K562 (cell line): Measurements from ENCODE around the gene WASL. TPM values are rescaled to one million over a fixed set of nuclear protein-coding genes. Genes with fewer than 3 reads are reported as not detected.

ENCODE experiments used
- ATAC-seq: fragments of 200-7000 bp; cut with Tn5 transposase; 3 replicates; pipeline ENCODE4 v1.9.1; 2020; ENCODE audit warnings: moderate library complexity
- BruUV-seq: library from RNA; stranded (reverse); fragments of 400-500 nt; replicated peaks from 2 replicates; lab custom pipeline; 2021; lab: Mats Ljungman, UMichigan
- CTCF ChIA-PET: fragments of 300-600 bp; formaldehyde crosslinking; extraction: SDS; loops from one replicate; lab custom pipeline; 2021; ENCODE audit warnings: low intra/inter-chr PET ratio; lab: Yijun Ruan, JAX
- POLR2A ChIA-PET: fragments of 300-600, 350-650 bp; sonication (Branson Sonifier 250); formaldehyde crosslinking; extraction: SDS; loops from one replicate; lab custom pipeline; 2021; ENCODE audit warnings: antibody characterized with exemption, inconsistent platforms; lab: Yijun Ruan, JAX
- DNase-seq, 4 experiments: peaks; one replicate each; pipeline versions ENCODE4 v3.0.0 to v3.0.0-alpha.2; 2011 to 2018; ENCODE audit warnings: low spot score in 3 of 4, mixed read lengths in 3 of 4; ENCODE audit errors: extremely low read depth in 1 of 4
- FAIRE-seq: peaks from 2 replicates; lab custom pipeline; 2011; peaks lifted over from hg19 to GRCh38; lab: Jason Lieb, UNC
- H2AFZ ChIP-seq: 2 replicates; pipeline ENCODE4 v1.6.0; 2011; ENCODE audit warnings: low read depth, low read length, control low read depth, inconsistent platforms
- H3K27ac ChIP-seq: fragments of 200-600 bp; 3 replicates; pipeline ENCODE4 v1.8.0; 2011; ENCODE audit warnings: low read depth, mild to moderate bottlenecking, control low read depth, inconsistent platforms, low read length, moderate library complexity, mixed read lengths; ENCODE audit errors: extremely low read depth
- H3K27me3 ChIP-seq, 2 experiments: fragments of 300-600 bp in 1 of 2; 2 replicates in 1 of 2; 3 replicates in 1 of 2; pipeline versions ENCODE4 v1.6.0 to v1.8.0; 2011; ENCODE audit warnings: inconsistent platforms in 2 of 2, low read length in 2 of 2, mild to moderate bottlenecking in 1 of 2, mixed read lengths in 1 of 2, moderate library complexity in 1 of 2; ENCODE audit not compliant: control insufficient read depth in 2 of 2, insufficient read depth in 2 of 2
- H3K36me3 ChIP-seq: fragments of 300-600 bp; 3 replicates; pipeline ENCODE4 v1.8.0; 2011; ENCODE audit warnings: mild to moderate bottlenecking, low read length, inconsistent platforms; ENCODE audit not compliant: control insufficient read depth, insufficient read depth
- H3K4me1 ChIP-seq, 2 experiments: fragments of 200-600 bp in 1 of 2; replicated peaks in 1 of 2; 2 replicates in 1 of 2; 3 replicates in 1 of 2; pipeline versions ENCODE4 v1.5.1 to v1.8.0; 2011; ENCODE audit warnings: inconsistent platforms in 2 of 2, low read length in 2 of 2, mild to moderate bottlenecking in 1 of 2, mixed read lengths in 1 of 2, moderate library complexity in 1 of 2; ENCODE audit not compliant: control insufficient read depth in 2 of 2, insufficient read depth in 2 of 2
- H3K4me2 ChIP-seq: 2 replicates; pipeline ENCODE4 v1.6.1; 2011; ENCODE audit warnings: low read length, control low read depth, inconsistent platforms, mixed read lengths; ENCODE audit not compliant: insufficient read depth
- H3K4me3 ChIP-seq: fragments of 200-600 bp; sonication (generic), shearing (Covaris generic); 2 replicates; pipeline ENCODE4 v1.5.1; 2016; ENCODE audit warnings: control low read depth, inconsistent platforms
- H3K79me2 ChIP-seq: fragments of 200-600 bp; 3 replicates; pipeline ENCODE4 v1.8.0; 2011; ENCODE audit warnings: low read length, inconsistent platforms; ENCODE audit not compliant: control insufficient read depth, insufficient read depth
- H3K9ac ChIP-seq, 2 experiments: 2 replicates each; pipeline versions ENCODE4 v1.6.0 to v1.6.1; 2011; ENCODE audit warnings: low read depth in 2 of 2, low read length in 2 of 2, control low read depth in 1 of 2, inconsistent platforms in 1 of 2, mild to moderate bottlenecking in 1 of 2, mixed read lengths in 1 of 2; ENCODE audit not compliant: insufficient read depth in 1 of 2
- H3K9me1 ChIP-seq: one replicate; pipeline ENCODE4 v1.6.0; 2011; ENCODE audit warnings: inconsistent platforms, mild to moderate bottlenecking, low read length, moderate library complexity; ENCODE audit not compliant: control insufficient read depth, insufficient read depth
- H3K9me3 ChIP-seq: replicated peaks from 2 replicates; pipeline ENCODE4 v1.5.1; 2011; ENCODE audit warnings: low read depth, low read length, inconsistent platforms; ENCODE audit not compliant: control insufficient read depth, insufficient read depth
- H4K20me1 ChIP-seq: replicated peaks from 2 replicates; pipeline ENCODE4 v1.6.1; 2011; ENCODE audit warnings: low read length, inconsistent platforms, mixed read lengths; ENCODE audit not compliant: control insufficient read depth, insufficient read depth
- EGR1 ChIP-seq: fragments of 450-650 bp; conservative IDR thresholded peaks from 2 replicates; pipeline ENCODE4 v1.6.1; 2017; ENCODE audit warnings: mild to moderate bottlenecking
- HMG20A ChIP-seq: fragments of 450-650 bp; formaldehyde crosslinking; conservative IDR thresholded peaks from 2 replicates; pipeline ENCODE4 v1.4.0; 2020; ENCODE audit warnings: mild to moderate bottlenecking, mixed read lengths
- MCM5 ChIP-seq: fragments of 450-650 bp; IDR thresholded peaks from 2 replicates; pipeline ENCODE4 v1.6.1; 2016; ENCODE audit warnings: low read depth
- NR2C1 ChIP-seq, 2 experiments: fragments of 450-650 bp; IDR thresholded peaks; 2 replicates each; pipeline ENCODE4 v1.6.1; 2017; ENCODE audit warnings: mild to moderate bottlenecking in 2 of 2, antibody characterized with exemption in 1 of 2, inconsistent platforms in 1 of 2, missing compliant biosample characterization in 1 of 2, missing genetic modification characterization in 1 of 2
- TGIF2 ChIP-seq: sonication (generic); formaldehyde crosslinking; IDR thresholded peaks from 2 replicates; pipeline ENCODE4 v1.8.1; 2022; ENCODE audit warnings: mild to moderate bottlenecking, missing genetic modification reagents, moderate library complexity
- ZFX ChIP-seq: sonication (generic); formaldehyde crosslinking; IDR thresholded peaks from 2 replicates; pipeline ENCODE4 v1.8.0; 2022; ENCODE audit warnings: mild to moderate bottlenecking, missing genetic modification reagents, moderate library complexity
- ZNF121 ChIP-seq: sonication (generic); formaldehyde crosslinking; conservative IDR thresholded peaks from 2 replicates; pipeline ENCODE4 v1.8.0; 2022; ENCODE audit warnings: missing genetic modification reagents
- ZNF780A ChIP-seq: fragments of 250-450 bp; sonication (Bioruptor Pico); IDR thresholded peaks from 2 replicates; pipeline ENCODE4 v1.5.0; 2021; ENCODE audit warnings: mild to moderate bottlenecking
- WGBS: fragments of 100-300 bp; shearing (Covaris generic); methylation state at CpG from one replicate; pipeline ENCODE4 v1.1.6; 2016; ENCODE audit warnings: low coverage, mixed read lengths; ENCODE audit not compliant: insufficient coverage; ENCODE audit errors: missing lambda C conversion rate; 5-methylcytosine and 5-hydroxymethylcytosine counted together
- in situ Hi-C: fragments of 300-500 bp; cut with MboI; formaldehyde crosslinking; loops from 4 replicates; pipeline ENCODE4 v1.15.0; 2018; ENCODE audit warnings: inconsistent platforms, mixed read lengths
- intact Hi-C: fragments of 100-400 bp; cut with micrococcal nuclease; formaldehyde crosslinking; loops from 2 replicates; pipeline ENCODE4 v1.14.2; 2022
- polyA plus RNA-seq, 8 experiments: library from polyadenylated mRNA; depleted of rRNA in 4 of 8; stranded (reverse) in 5 of 8; unstranded in 3 of 8; fragments of >200 nt; fragmentation: Nextera tagmentation in 2 of 8; fragmentation: Illumina TruSeq in 1 of 8; extraction: Ambion mirVana in 2 of 8; extraction: Trizol in 1 of 8; gene quantifications; 2 replicates each; pipeline versions ENCODE4 v1.2.1 to v1.2.3, GENCODE V29; 2011 to 2014; ENCODE audit warnings: inconsistent platforms in 1 of 8, missing spikeins in 1 of 8
- total RNA-seq, 7 experiments: library from RNA; depleted of rRNA in 6 of 7; stranded (reverse); fragments of >200 nt in 6 of 7; fragmentation: Illumina TruSeq in 2 of 7; extraction: Trizol in 2 of 7; gene quantifications; 2 replicates each; pipeline versions ENCODE4 v1.2.1 to v1.2.3, GENCODE V29; 2011 to 2021; ENCODE audit warnings: low replicate concordance in 1 of 7
- TF ChIP-seq, protein P1 (sequence below): fragments of 450-650 bp; IDR thresholded peaks from 2 replicates; pipeline ENCODE4 v1.6.1; 2016; ENCODE audit warnings: borderline replicate concordance
- TF ChIP-seq, protein P2 (sequence below), 3 experiments: fragments of 200-800 bp in 1 of 3; sonication (Bioruptor generic) in 1 of 3; sonication (generic) in 1 of 3; formaldehyde crosslinking in 1 of 3; IDR thresholded peaks; 2 replicates each; pipeline versions ENCODE4 v1.6.1 to v1.8.0; 2016 to 2022; ENCODE audit warnings: mild to moderate bottlenecking in 2 of 3, missing compliant biosample characterization in 2 of 3, missing genetic modification characterization in 2 of 3, missing genetic modification reagents in 1 of 3
- TF ChIP-seq, protein P3 (sequence below): fragments of 450-650 bp; formaldehyde crosslinking; IDR thresholded peaks from 2 replicates; pipeline ENCODE4 v1.4.0; 2022; ENCODE audit warnings: missing genetic modification characterization

WASL gene
- total and polyA plus RNA-seq, 9 of the 15 experiments (the other 6 are each of a cell fraction or from before 2014, with no cell fraction given): 3.2 to 13.9 (median 8.3) TPM

- H2AFZ ChIP-seq: no peak overlapping the region
- H3K9me1 ChIP-seq: no peaks in the 10 kb centered on the region
- POLR2A ChIA-PET: interaction anchor here (0.6 kb wide), 1 partner anchor 86 kb away, joined by 4 read pairs; the partner anchor contains the start of gene WASL
- no peak overlapping the region for H3K27ac ChIP-seq
- H3K4me3 ChIP-seq: no peak overlapping the region
- CTCF ChIA-PET: no interaction called here
- DNase-seq (no peak), FAIRE-seq (no peak)
- WGBS: 3% methylated on average over 6 of the region's 6 CpGs
- H3K4me2 ChIP-seq: no peak overlapping the region
- in situ Hi-C loops (no loop called here), intact Hi-C loops (no loop called here)
- no TSS peak for BruUV-seq
- no peaks in the 10 kb centered on the region for H3K36me3 ChIP-seq
- no peaks in the 10 kb centered on the region for H3K79me2 ChIP-seq
- H4K20me1 ChIP-seq: no peaks in the 10 kb centered on the region
- TF ChIP-seq HMG20A (CRISPR knock-in tag) (no peak), NR2C1 (IDR thresholded peaks at IDR 0.05) (no peak), NR2C1 (tag; IDR thresholded peaks at IDR 0.05) (no peak), TGIF2 (CRISPR knock-in tag) (no peak)
- TF ChIP-seq, all 486 proteins: peak for 0
- Histone ChIP-seq H3K9me3 (no peaks in the 10 kb centered on the region), H3K9ac (no peak overlapping the region), H3K4me1 (no peaks in the 10 kb centered on the region; a peak in 2 of 5 replicates), H3K27me3 (peaks cover 12 to 16% of the 10 kb centered on the region in 2 experiments; a peak in 4 of 5 replicates)
- ATAC-seq: no peak
Observed at GRCh38 chr7:123663200-123663599, 85.6 kb downstream of the WASL start.

DNA sequence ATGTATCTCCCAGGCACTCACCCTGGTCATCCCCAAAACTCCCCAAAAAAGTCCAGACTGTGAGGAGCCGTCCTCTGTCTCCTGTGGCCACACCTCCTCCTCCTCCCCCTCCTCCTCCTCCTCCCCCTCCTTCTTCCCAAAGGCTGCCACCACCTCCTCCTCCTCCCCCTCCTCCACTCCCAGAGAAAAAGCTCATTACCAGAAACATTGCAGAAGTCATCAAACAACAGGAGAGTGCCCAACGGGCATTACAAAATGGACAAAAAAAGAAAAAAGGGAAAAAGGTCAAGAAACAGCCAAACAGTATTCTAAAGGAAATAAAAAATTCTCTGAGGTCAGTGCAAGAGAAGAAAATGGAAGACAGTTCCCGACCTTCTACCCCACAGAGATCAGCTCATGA is 86.0 kb downstream of the WASL start:
- CTCF ChIA-PET: no interaction called here
- no peaks in the 10 kb centered on the region for H4K20me1 ChIP-seq
- H3K4me1 ChIP-seq: no peaks in the 10 kb centered on the region; a peak in 2 of 5 replicates
- no TSS peak for BruUV-seq
- WGBS: 4% methylated on average over 2 of the region's 3 CpGs
- H3K27me3 ChIP-seq: peaks cover 12 to 17% of the 10 kb centered on the region in 2 experiments; a peak in 4 of 5 replicates
- no peak for DNase-seq
- H3K36me3 ChIP-seq: no peaks in the 10 kb centered on the region
- no peaks in the 10 kb centered on the region for H3K79me2 ChIP-seq
- peak overlapping the region; percentile 61 for H3K4me2 ChIP-seq
- H2AFZ ChIP-seq: peak overlapping the region; percentile 12; the same call in 1 of the 2 replicates
- POLR2A ChIA-PET: interaction anchor here (0.6 to 1.6 kb wide), 2 partner anchors 13 to 86 kb away, joined by 4 to 7 read pairs; partner anchors contain the start of gene WASL
- peak; percentile 34; the same call in 2 of the 3 replicates for ATAC-seq
- in situ Hi-C loops: no loop called here
- no peak overlapping the region for H3K27ac ChIP-seq
- FAIRE-seq: no peak
- no peaks in the 10 kb centered on the region for H3K9me1 ChIP-seq
- intact Hi-C loops: no loop called here
- no peaks in the 10 kb centered on the region for H3K9me3 ChIP-seq
- no peak overlapping the region for H3K4me3 ChIP-seq
- H3K9ac ChIP-seq: no peak overlapping the region
- TF ChIP-seq, protein P1, sequence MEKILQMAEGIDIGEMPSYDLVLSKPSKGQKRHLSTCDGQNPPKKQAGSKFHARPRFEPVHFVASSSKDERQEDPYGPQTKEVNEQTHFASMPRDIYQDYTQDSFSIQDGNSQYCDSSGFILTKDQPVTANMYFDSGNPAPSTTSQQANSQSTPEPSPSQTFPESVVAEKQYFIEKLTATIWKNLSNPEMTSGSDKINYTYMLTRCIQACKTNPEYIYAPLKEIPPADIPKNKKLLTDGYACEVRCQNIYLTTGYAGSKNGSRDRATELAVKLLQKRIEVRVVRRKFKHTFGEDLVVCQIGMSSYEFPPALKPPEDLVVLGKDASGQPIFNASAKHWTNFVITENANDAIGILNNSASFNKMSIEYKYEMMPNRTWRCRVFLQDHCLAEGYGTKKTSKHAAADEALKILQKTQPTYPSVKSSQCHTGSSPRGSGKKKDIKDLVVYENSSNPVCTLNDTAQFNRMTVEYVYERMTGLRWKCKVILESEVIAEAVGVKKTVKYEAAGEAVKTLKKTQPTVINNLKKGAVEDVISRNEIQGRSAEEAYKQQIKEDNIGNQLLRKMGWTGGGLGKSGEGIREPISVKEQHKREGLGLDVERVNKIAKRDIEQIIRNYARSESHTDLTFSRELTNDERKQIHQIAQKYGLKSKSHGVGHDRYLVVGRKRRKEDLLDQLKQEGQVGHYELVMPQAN: no peak
- TF ChIP-seq, protein P2, sequence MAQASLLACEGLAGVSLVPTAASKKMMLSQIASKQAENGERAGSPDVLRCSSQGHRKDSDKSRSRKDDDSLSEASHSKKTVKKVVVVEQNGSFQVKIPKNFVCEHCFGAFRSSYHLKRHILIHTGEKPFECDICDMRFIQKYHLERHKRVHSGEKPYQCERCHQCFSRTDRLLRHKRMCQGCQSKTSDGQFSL (CRISPR knock-in tag; IDR thresholded peaks at IDR 0.05): no peak
- TF ChIP-seq, protein P2 (tag; IDR thresholded peaks at IDR 0.05): no peak
- no peak for TF ChIP-seq ZFX (CRISPR knock-in tag)
- TF ChIP-seq ZNF780A: no peak
- no peak for TF ChIP-seq MCM5
- no peak for TF ChIP-seq ZNF121
- TF ChIP-seq, protein P3, sequence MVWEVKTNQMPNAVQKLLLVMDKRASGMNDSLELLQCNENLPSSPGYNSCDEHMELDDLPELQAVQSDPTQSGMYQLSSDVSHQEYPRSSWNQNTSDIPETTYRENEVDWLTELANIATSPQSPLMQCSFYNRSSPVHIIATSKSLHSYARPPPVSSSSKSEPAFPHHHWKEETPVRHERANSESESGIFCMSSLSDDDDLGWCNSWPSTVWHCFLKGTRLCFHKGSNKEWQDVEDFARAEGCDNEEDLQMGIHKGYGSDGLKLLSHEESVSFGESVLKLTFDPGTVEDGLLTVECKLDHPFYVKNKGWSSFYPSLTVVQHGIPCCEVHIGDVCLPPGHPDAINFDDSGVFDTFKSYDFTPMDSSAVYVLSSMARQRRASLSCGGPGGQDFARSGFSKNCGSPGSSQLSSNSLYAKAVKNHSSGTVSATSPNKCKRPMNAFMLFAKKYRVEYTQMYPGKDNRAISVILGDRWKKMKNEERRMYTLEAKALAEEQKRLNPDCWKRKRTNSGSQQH (CRISPR knock-in tag): peak; percentile 83; the same call in 1 of the 2 replicates
- TF ChIP-seq EGR1: peak; percentile 34; the same call in 1 of the 2 replicates
